ENCODE data around the gene FILIP1L. TPM values are rescaled to one million over a fixed set of nuclear protein-coding genes. Genes with fewer than 3 reads are reported as not detected.

FILIP1L gene
- total RNA-seq, 1 experiment from 2014 or later = 0.07 TPM

DNA sequence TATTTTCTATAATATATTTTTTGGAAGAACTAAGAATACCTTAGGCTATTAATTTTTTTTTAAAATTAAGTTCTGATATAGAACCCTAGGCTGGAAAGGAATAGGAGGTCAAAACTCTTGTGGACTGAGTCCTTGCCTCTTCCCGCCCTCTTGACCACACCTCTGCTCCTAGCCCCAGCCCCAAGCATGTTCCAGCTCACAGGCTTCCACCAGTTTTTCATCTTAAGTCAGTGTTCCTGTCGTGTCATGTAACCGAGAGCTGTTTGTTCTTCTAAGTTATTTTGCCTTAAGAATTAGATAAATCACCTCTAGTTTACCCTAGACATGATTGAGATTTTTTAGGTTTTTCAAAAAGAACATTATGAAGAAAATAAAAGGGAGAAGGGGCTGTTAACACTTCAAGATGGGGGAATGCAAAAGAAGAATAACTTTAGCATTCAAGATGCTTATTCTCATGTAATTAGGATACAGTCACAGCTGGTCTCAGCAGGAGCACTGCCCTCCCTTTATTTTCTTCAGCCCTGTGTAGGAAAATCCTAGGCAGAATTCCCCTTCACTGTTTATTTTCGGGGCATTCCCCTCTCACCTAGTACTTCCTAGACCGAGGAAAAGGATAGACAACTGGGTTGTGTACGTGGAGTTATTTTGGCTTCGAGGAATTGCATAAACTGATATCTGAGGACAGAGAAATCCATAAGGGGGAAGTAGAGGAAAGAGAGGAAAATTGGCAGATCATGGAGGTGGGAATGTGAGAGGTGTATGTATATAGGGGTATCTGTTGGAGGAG, 186.4 kb downstream of the FILIP1L start:
- H3K4ac ChIP-seq (ENCODE audit: low read depth, low read length) = no peak overlapping the region
- Mint-ChIP-seq H3K4me3 (peak overlapping the region; percentile 10 to 72), H3K4me1 (peaks cover 53 to 67% of the 10 kb centered on the region in 2 experiments), H3K36me3 (ENCODE audit: insufficient read depth in 1 of 3, low read depth in 3 of 3) (peaks cover 0 to 2% (median 0%) of the 10 kb centered on the region in 3 experiments; a peak in 2 of 7 replicates), H3K9me3 (no peaks in the 10 kb centered on the region), H3K27ac (peak overlapping the region; percentile 86 to 99 (median 98)), H3K27me3 (ENCODE audit: low read depth) (no peaks in the 10 kb centered on the region)
- no peak overlapping the region for H2AFZ ChIP-seq (ENCODE audit: low read length)
- H4K8ac ChIP-seq (replicated peaks; ENCODE audit: insufficient read length, low read depth, low read length) = no peak overlapping the region
- H3K9ac ChIP-seq (ENCODE audit: extremely low read depth, insufficient read length, low read length) = peak overlapping the region; percentile 44
- H2AK5ac ChIP-seq (ENCODE audit: insufficient read length, low read length) = no peak overlapping the region
- H3K23me2 ChIP-seq (ENCODE audit: insufficient read length, low read depth, low read length, poor library complexity, severe bottlenecking) = no peaks in the 10 kb centered on the region
- no peak overlapping the region for H4K5ac ChIP-seq (ENCODE audit: insufficient read length, low read depth, low read length)
- peak overlapping the region; percentile 67 for H2BK120ac ChIP-seq (ENCODE audit: low read depth, low read length, poor library complexity, severe bottlenecking)
- WGBS (ENCODE audit: extremely low coverage, insufficient read length, low lambda C conversion rate) = no CpG with 5 or more reads among the region's 7 CpGs
- TF ChIP-seq, protein P1, sequence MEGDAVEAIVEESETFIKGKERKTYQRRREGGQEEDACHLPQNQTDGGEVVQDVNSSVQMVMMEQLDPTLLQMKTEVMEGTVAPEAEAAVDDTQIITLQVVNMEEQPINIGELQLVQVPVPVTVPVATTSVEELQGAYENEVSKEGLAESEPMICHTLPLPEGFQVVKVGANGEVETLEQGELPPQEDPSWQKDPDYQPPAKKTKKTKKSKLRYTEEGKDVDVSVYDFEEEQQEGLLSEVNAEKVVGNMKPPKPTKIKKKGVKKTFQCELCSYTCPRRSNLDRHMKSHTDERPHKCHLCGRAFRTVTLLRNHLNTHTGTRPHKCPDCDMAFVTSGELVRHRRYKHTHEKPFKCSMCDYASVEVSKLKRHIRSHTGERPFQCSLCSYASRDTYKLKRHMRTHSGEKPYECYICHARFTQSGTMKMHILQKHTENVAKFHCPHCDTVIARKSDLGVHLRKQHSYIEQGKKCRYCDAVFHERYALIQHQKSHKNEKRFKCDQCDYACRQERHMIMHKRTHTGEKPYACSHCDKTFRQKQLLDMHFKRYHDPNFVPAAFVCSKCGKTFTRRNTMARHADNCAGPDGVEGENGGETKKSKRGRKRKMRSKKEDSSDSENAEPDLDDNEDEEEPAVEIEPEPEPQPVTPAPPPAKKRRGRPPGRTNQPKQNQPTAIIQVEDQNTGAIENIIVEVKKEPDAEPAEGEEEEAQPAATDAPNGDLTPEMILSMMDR (conservative IDR thresholded peaks at IDR 0.05) = no peak
- no peak overlapping the region for H3K56ac ChIP-seq (ENCODE audit: insufficient read length, low read depth, low read length)
- H3K79me1 ChIP-seq (ENCODE audit: insufficient read depth, low read depth, low read length, poor library complexity, severe bottlenecking) = no peaks in the 10 kb centered on the region
- no peak overlapping the region for H2BK5ac ChIP-seq (ENCODE audit: insufficient read length, low read length)
- H4K20me1 ChIP-seq (ENCODE audit: control insufficient read depth, insufficient read depth, insufficient read length) = no peaks in the 10 kb centered on the region
- H2BK15ac ChIP-seq (ENCODE audit: low read depth, low read length) = no peak overlapping the region
- H3K27ac ChIP-seq (ENCODE audit: insufficient read length, low read depth, low read length) = peak overlapping the region; percentile 94
- no peak overlapping the region for H3K14ac ChIP-seq (ENCODE audit: insufficient read depth, low read length)
- no peaks in the 10 kb centered on the region for H3K9me3 ChIP-seq (ENCODE audit: control insufficient read depth, low read depth, low read length)
- peak overlapping the region; percentile 63 for H3K4me2 ChIP-seq (ENCODE audit: insufficient read depth, insufficient read length, low read length)
- no peak overlapping the region for H4K91ac ChIP-seq (ENCODE audit: insufficient read length, low read depth, low read length)
- H3K4me1 ChIP-seq (ENCODE audit: insufficient read depth, low read length) = peaks cover 21% of the 10 kb centered on the region
- no peak overlapping the region for H3T11ph ChIP-seq (ENCODE audit: low read length)
- DNase-seq = peak; percentile 52
- no peak overlapping the region for H2BK12ac ChIP-seq (ENCODE audit: insufficient read length, low read depth, low read length)
- no peak overlapping the region for H3K23ac ChIP-seq (ENCODE audit: insufficient read length, low read depth, low read length)
- H3K79me2 ChIP-seq (ENCODE audit: insufficient read depth, low read length) = peaks cover 2% of the 10 kb centered on the region; the same call in 1 of the 2 replicates
- H3K27me3 ChIP-seq (ENCODE audit: insufficient read depth, low read length) = no peaks in the 10 kb centered on the region
- no peak overlapping the region for H2BK20ac ChIP-seq (ENCODE audit: low read depth, low read length, poor library complexity, severe bottlenecking)
- H3K18ac ChIP-seq (ENCODE audit: insufficient read length, low read depth, low read length) = no peak overlapping the region
